Fibroblast of the aortic adventitia (primary cell): ENCODE measurements around the gene PLAAT2. TPM values are rescaled to one million over a fixed set of nuclear protein-coding genes. Genes with fewer than 3 reads are reported as not detected.

Experiments
- DNase-seq: peaks from one replicate; pipeline ENCODE4 v3.0.0-alpha.2; 2010; ENCODE audit warnings: low read depth
- H3K4me3 ChIP-seq: 2 replicates; pipeline ENCODE4 v1.5.1; 2011; ENCODE audit warnings: low read depth, mild to moderate bottlenecking, control low read depth, low read length, moderate library complexity
- CTCF ChIP-seq: IDR thresholded peaks from 2 replicates; pipeline ENCODE4 v1.5.1; 2011; ENCODE audit warnings: mild to moderate bottlenecking, low read length, control low read depth, inconsistent platforms; ENCODE audit not compliant: insufficient read depth
- total RNA-seq: library from RNA; depleted of rRNA; stranded (reverse); fragments of >200 nt; gene quantifications from 2 replicates; pipeline ENCODE4 v1.2.3, GENCODE V29; 2012; ENCODE audit warnings: low replicate concordance

PLAAT2 gene
- total RNA-seq, 1 donor = not detected

GRCh38 chr11:63511048-63511748, 52.0 kb downstream of the PLAAT2 start:
- no peak overlapping the region for H3K4me3 ChIP-seq
- no peak for TF ChIP-seq CTCF
- no peak for DNase-seq

GRCh38 chr11:63510360-63511047, 52.7 kb downstream of the PLAAT2 start:
- H3K4me3 ChIP-seq = no peak overlapping the region
- peak; percentile 26 for TF ChIP-seq CTCF
- peak; percentile 77 for DNase-seq

- no peak for DNase-seq
- TF ChIP-seq CTCF = no peak
- H3K4me3 ChIP-seq = no peak overlapping the region
These were observed 54.4 kb downstream of the PLAAT2 start for GRCh38 chr11:63508745-63509144.

GRCh38 chr11:63508009-63508408, 55.2 kb downstream of the PLAAT2 start:
- TF ChIP-seq CTCF = no peak
- no peak overlapping the region for H3K4me3 ChIP-seq
- DNase-seq = no peak

- no peak for TF ChIP-seq CTCF
- no peak for DNase-seq
- no peak overlapping the region for H3K4me3 ChIP-seq
These were observed 55.7 kb downstream of the PLAAT2 start for GRCh38 chr11:63507511-63507910.

- TF ChIP-seq CTCF = no peak
- no peak overlapping the region for H3K4me3 ChIP-seq
- no peak for DNase-seq
These were observed 56.3 kb downstream of the PLAAT2 start for GRCh38 chr11:63506876-63507275.
